Measurements from ENCODE around the gene ACAP3. TPM values are rescaled to one million over a fixed set of nuclear protein-coding genes. Genes with fewer than 3 reads are reported as not detected.

ACAP3 gene
- total and polyA plus RNA-seq, 4 donors: 2.7 to 24.8 (median 15.0) TPM

DNA sequence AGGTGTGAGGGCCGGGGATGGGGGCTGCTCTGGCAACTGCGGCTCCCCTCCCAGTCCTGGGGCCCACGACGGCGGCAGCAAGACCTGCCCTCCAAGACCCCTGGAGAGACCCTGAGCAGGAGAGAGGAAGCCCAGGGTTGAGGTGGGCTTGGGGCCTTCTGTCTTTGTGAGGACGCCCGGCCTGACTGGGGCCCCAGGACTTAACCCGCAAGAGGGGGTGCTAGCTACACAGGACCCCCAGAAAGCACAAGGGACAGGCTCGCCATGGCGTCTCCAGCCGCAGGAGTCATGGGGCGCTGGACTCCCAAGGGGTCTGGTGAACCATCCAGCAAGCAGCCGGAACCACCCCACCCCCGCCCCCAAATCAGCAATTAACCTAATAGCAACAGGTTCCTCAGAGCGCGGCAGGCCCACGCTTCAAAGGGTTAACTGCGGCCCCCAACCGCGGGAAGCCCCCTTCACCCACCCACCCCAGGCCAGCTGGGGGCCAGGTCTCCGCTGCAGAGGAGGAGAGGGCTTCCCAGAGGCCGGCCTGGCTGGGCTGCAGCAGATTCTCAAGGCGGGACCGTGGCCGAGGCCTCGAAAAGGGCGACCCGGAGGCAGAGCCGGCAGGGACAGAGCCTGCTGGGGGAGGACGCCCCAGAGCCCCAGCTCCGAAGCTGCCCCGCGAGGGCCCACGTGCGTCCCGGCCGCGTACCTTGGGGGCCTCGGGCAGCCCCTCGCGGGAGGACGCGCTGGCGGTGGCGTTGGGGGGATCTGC is 61.7 kb downstream of the ACAP3 start:
- TF ChIP-seq, protein P1, sequence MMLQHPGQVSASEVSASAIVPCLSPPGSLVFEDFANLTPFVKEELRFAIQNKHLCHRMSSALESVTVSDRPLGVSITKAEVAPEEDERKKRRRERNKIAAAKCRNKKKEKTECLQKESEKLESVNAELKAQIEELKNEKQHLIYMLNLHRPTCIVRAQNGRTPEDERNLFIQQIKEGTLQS (IDR thresholded peaks at IDR 0.05): no peak
- TF ChIP-seq FOXA1 (IDR thresholded peaks at IDR 0.05) (no peak), HNF4A (conservative IDR thresholded peaks at IDR 0.05) (no peak), GABPA (IDR thresholded peaks at IDR 0.05 in 1 of 2, conservative IDR thresholded peaks at IDR 0.05 in 1 of 2) (no peak), HNF4G (IDR thresholded peaks at IDR 0.05) (no peak), SP1 (IDR thresholded peaks at IDR 0.05) (no peak), TAF1 (conservative IDR thresholded peaks at IDR 0.05) (no peak), YY1 (IDR thresholded peaks at IDR 0.05) (no peak), RAD21 (IDR thresholded peaks at IDR 0.05) (no peak), RXRA (IDR thresholded peaks at IDR 0.05) (no peak), EGR1 (IDR thresholded peaks at IDR 0.05; ENCODE audit: low read depth in 2 of 2) (no peak), FOXA2 (IDR thresholded peaks at IDR 0.05) (no peak), JUND (IDR thresholded peaks at IDR 0.05) (no peak), NR2F2 (IDR thresholded peaks at IDR 0.05) (no peak)
- TF ChIP-seq, protein P2, sequence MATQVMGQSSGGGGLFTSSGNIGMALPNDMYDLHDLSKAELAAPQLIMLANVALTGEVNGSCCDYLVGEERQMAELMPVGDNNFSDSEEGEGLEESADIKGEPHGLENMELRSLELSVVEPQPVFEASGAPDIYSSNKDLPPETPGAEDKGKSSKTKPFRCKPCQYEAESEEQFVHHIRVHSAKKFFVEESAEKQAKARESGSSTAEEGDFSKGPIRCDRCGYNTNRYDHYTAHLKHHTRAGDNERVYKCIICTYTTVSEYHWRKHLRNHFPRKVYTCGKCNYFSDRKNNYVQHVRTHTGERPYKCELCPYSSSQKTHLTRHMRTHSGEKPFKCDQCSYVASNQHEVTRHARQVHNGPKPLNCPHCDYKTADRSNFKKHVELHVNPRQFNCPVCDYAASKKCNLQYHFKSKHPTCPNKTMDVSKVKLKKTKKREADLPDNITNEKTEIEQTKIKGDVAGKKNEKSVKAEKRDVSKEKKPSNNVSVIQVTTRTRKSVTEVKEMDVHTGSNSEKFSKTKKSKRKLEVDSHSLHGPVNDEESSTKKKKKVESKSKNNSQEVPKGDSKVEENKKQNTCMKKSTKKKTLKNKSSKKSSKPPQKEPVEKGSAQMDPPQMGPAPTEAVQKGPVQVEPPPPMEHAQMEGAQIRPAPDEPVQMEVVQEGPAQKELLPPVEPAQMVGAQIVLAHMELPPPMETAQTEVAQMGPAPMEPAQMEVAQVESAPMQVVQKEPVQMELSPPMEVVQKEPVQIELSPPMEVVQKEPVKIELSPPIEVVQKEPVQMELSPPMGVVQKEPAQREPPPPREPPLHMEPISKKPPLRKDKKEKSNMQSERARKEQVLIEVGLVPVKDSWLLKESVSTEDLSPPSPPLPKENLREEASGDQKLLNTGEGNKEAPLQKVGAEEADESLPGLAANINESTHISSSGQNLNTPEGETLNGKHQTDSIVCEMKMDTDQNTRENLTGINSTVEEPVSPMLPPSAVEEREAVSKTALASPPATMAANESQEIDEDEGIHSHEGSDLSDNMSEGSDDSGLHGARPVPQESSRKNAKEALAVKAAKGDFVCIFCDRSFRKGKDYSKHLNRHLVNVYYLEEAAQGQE (IDR thresholded peaks at IDR 0.05): no peak
- TF ChIP-seq, protein P3, sequence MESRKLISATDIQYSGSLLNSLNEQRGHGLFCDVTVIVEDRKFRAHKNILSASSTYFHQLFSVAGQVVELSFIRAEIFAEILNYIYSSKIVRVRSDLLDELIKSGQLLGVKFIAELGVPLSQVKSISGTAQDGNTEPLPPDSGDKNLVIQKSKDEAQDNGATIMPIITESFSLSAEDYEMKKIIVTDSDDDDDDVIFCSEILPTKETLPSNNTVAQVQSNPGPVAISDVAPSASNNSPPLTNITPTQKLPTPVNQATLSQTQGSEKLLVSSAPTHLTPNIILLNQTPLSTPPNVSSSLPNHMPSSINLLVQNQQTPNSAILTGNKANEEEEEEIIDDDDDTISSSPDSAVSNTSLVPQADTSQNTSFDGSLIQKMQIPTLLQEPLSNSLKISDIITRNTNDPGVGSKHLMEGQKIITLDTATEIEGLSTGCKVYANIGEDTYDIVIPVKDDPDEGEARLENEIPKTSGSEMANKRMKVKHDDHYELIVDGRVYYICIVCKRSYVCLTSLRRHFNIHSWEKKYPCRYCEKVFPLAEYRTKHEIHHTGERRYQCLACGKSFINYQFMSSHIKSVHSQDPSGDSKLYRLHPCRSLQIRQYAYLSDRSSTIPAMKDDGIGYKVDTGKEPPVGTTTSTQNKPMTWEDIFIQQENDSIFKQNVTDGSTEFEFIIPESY (IDR thresholded peaks at IDR 0.05): no peak
- TF ChIP-seq, protein P4, sequence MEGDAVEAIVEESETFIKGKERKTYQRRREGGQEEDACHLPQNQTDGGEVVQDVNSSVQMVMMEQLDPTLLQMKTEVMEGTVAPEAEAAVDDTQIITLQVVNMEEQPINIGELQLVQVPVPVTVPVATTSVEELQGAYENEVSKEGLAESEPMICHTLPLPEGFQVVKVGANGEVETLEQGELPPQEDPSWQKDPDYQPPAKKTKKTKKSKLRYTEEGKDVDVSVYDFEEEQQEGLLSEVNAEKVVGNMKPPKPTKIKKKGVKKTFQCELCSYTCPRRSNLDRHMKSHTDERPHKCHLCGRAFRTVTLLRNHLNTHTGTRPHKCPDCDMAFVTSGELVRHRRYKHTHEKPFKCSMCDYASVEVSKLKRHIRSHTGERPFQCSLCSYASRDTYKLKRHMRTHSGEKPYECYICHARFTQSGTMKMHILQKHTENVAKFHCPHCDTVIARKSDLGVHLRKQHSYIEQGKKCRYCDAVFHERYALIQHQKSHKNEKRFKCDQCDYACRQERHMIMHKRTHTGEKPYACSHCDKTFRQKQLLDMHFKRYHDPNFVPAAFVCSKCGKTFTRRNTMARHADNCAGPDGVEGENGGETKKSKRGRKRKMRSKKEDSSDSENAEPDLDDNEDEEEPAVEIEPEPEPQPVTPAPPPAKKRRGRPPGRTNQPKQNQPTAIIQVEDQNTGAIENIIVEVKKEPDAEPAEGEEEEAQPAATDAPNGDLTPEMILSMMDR (IDR thresholded peaks at IDR 0.05; ENCODE audit: low read depth, low read length, missing input control): no peak
- TF ChIP-seq, protein P5, sequence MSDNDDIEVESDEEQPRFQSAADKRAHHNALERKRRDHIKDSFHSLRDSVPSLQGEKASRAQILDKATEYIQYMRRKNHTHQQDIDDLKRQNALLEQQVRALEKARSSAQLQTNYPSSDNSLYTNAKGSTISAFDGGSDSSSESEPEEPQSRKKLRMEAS (IDR thresholded peaks at IDR 0.05): no peak
- Histone ChIP-seq H3K27ac (ENCODE audit: low read depth in 1 of 2, low read length in 2 of 2) (no peak overlapping the region), H3K27me3 (ENCODE audit: control insufficient read depth in 4 of 4, insufficient read depth in 4 of 4, low read length in 3 of 4) (no peaks in the 10 kb centered on the region), H3K4me1 (ENCODE audit: control insufficient read depth in 4 of 4, insufficient read depth in 4 of 4, low read length in 3 of 4) (peaks cover 0 to 9% (median 3%) of the 10 kb centered on the region in 4 donors), H3K36me3 (ENCODE audit: control insufficient read depth in 4 of 4, insufficient read depth in 3 of 4, low read depth in 1 of 4, low read length in 3 of 4) (no peaks in the 10 kb centered on the region), H3K4me3 (ENCODE audit: low read depth in 1 of 3, low read length in 3 of 3) (no peak overlapping the region), H3K9me3 (ENCODE audit: control insufficient read depth in 4 of 4, low read length in 3 of 4) (no peaks in the 10 kb centered on the region), H3K9ac (ENCODE audit: low read depth in 1 of 2, low read length in 2 of 2) (no peak overlapping the region)
- 51% methylated on average over 45 of the region's 45 CpGs for WGBS
- no peak for DNase-seq (ENCODE audit: low spot score)

All from liver (tissue), 9 donors.